Dermis lymphatic vessel endothelial cell (primary cell): ENCODE data around the gene PARL. TPM values are rescaled to one million over a fixed set of nuclear protein-coding genes. Genes with fewer than 3 reads are reported as not detected.

Experiments used
- total RNA-seq: library from RNA; depleted of rRNA; stranded (reverse); fragments of >200 nt; gene quantifications from 2 replicates; pipeline ENCODE4 v1.2.1, GENCODE V29; 2014

The PARL gene
- 29.9 and 32.0 TPM in 2 replicates for total RNA-seq

GRCh38 chr3:183884427-183885296, at the start of gene PARL:
Gene PARL (minus strand): TSS chr3:183884880. CDS start chr3:183884846, 34 bp downstream.

GRCh38 chr3:183825456-183826161, 59.1 kb downstream of the PARL start, which contains the start of gene MAP6D1:
Gene MAP6D1 (minus strand): TSS chr3:183825577. CDS start chr3:183825547, 30 bp downstream.

Other genes with a start within 250 kb of the PARL start
- 106 and 143 TPM in 2 replicates for gene KLHL24, start 249.3 kb downstream of the PARL start, total RNA-seq
- 28.6 and 31.0 TPM in 2 replicates for gene YEATS2, start 187.1 kb downstream of the PARL start, total RNA-seq
- 0.43 and 0.69 TPM in 2 replicates for gene MAP6D1, start 59.3 kb downstream of the PARL start, total RNA-seq
- 10.6 and 19.1 TPM in 2 replicates for gene ABCC5, start 133.0 kb upstream of the PARL start, total RNA-seq
- gene HTR3D, start 146.9 kb upstream of the PARL start, total RNA-seq, result not detected in 2 replicates
- under 0.01 and 0.09 TPM in 2 replicates for gene HTR3C, start 168.2 kb upstream of the PARL start, total RNA-seq
- not detected in 2 replicates for gene HTR3E, start 212.2 kb upstream of the PARL start, total RNA-seq